IMR-90 (cell line): ENCODE results near the gene PUM2. TPM values are rescaled to one million over a fixed set of nuclear protein-coding genes. Genes with fewer than 3 reads are reported as not detected.

ENCODE experiments used
- ATAC-seq: fragments of 200-7000 bp; cut with Tn5 transposase; 2 replicates; pipeline ENCODE4 v1.9.1; 2020; ENCODE audit warnings: low read depth, mild to moderate bottlenecking, moderate library complexity
- BruUV-seq: library from RNA; stranded (reverse); fragments of 400-500 nt; replicated peaks from 2 replicates; lab custom pipeline; 2021; lab: Mats Ljungman, UMichigan
- CTCF ChIA-PET: fragments of 300-600 bp; formaldehyde crosslinking; extraction: SDS; loops from one replicate; lab custom pipeline; 2021; ENCODE audit warnings: antibody characterized with exemption; lab: Yijun Ruan, JAX
- POLR2A ChIA-PET: fragments of 300-600 bp; sonication (Branson Sonifier 250); formaldehyde crosslinking; loops from one replicate; lab custom pipeline; 2022; ENCODE audit warnings: antibody characterized with exemption; ENCODE audit not compliant: unreplicated experiment; lab: Charles Lee
- DNase-seq: peaks from one replicate; pipeline ENCODE4 v3.0.0; 2013
- H2AFZ ChIP-seq: replicated peaks from 2 replicates; pipeline ENCODE3; 2013; ENCODE audit warnings: low read length, mild to moderate bottlenecking; ENCODE audit not compliant: poor library complexity
- H2AK5ac ChIP-seq: 2 replicates; pipeline ENCODE4 v1.6.1; 2013; ENCODE audit warnings: low read depth, low read length, inconsistent platforms
- H2AK9ac ChIP-seq: replicated peaks from 2 replicates; pipeline ENCODE3; 2013; ENCODE audit warnings: mild to moderate bottlenecking, low read depth, low read length, moderate library complexity; ENCODE audit not compliant: poor library complexity
- H2BK120ac ChIP-seq: 2 replicates; pipeline ENCODE4 v1.6.1; 2013; ENCODE audit warnings: low read depth, low read length, inconsistent platforms
- H2BK15ac ChIP-seq: 3 replicates; pipeline ENCODE4 v1.6.1; 2013; ENCODE audit warnings: low read depth, low read length, inconsistent platforms
- H2BK20ac ChIP-seq: 2 replicates; pipeline ENCODE4 v1.6.1; 2013; ENCODE audit warnings: low read depth, mild to moderate bottlenecking, inconsistent platforms, low read length, moderate library complexity
- H2BK5ac ChIP-seq: 2 replicates; pipeline ENCODE4 v1.6.1; 2013; ENCODE audit warnings: mild to moderate bottlenecking, low read depth, low read length, inconsistent platforms; ENCODE audit not compliant: poor library complexity, severe bottlenecking
- H3K14ac ChIP-seq: replicated peaks from 2 replicates; pipeline ENCODE4 v1.6.1; 2013; ENCODE audit warnings: low read depth, low read length, inconsistent platforms
- H3K18ac ChIP-seq: 2 replicates; pipeline ENCODE4 v1.6.1; 2013; ENCODE audit warnings: low read depth, low read length, control low read depth
- H3K23ac ChIP-seq: 2 replicates; pipeline ENCODE4 v1.6.1; 2013; ENCODE audit warnings: low read depth, low read length, inconsistent platforms
- H3K27ac ChIP-seq: 2 replicates; pipeline ENCODE4 v1.5.1; 2013; ENCODE audit warnings: mild to moderate bottlenecking, control low read depth, low read length; ENCODE audit not compliant: insufficient read depth
- H3K27me3 ChIP-seq: 2 replicates; pipeline ENCODE4 v1.6.1; 2013; ENCODE audit warnings: low read length; ENCODE audit not compliant: control insufficient read depth, insufficient read depth
- H3K36me3 ChIP-seq: 2 replicates; pipeline ENCODE4 v1.6.1; 2013; ENCODE audit warnings: low read length, mixed read lengths; ENCODE audit not compliant: control insufficient read depth, insufficient read depth
- H3K4ac ChIP-seq: 2 replicates; pipeline ENCODE4 v1.6.1; 2013; ENCODE audit warnings: low read depth, low read length, inconsistent platforms
- H3K4me1 ChIP-seq: 2 replicates; pipeline ENCODE4 v1.6.1; 2013; ENCODE audit warnings: low read length, mixed read lengths; ENCODE audit not compliant: control insufficient read depth, insufficient read depth
- H3K4me2 ChIP-seq: 2 replicates; pipeline ENCODE4 v1.6.1; 2013; ENCODE audit warnings: low read depth, mild to moderate bottlenecking, control low read depth, low read length, moderate library complexity
- H3K4me3 ChIP-seq: 2 replicates; pipeline ENCODE4 v1.5.1; 2013; ENCODE audit warnings: low read depth, mild to moderate bottlenecking, control low read depth, low read length, moderate library complexity; ENCODE audit not compliant: insufficient read depth
- H3K56ac ChIP-seq: 2 replicates; pipeline ENCODE4 v1.6.1; 2013; ENCODE audit warnings: low read length, inconsistent platforms; ENCODE audit not compliant: insufficient read depth; ENCODE audit errors: extremely low read depth
- H3K79me1 ChIP-seq, 2 experiments: 2 replicates each; pipeline ENCODE4 v1.6.1; 2013; ENCODE audit warnings: low read length in 2 of 2, inconsistent platforms in 1 of 2, low read depth in 1 of 2
- H3K9ac ChIP-seq: 2 replicates; pipeline ENCODE4 v1.6.1; 2013; ENCODE audit warnings: low read depth, low read length, control low read depth
- H3K9me1 ChIP-seq: 2 replicates; pipeline ENCODE4 v1.6.1; 2013; ENCODE audit warnings: low read length, inconsistent platforms; ENCODE audit not compliant: insufficient read depth
- H3K9me3 ChIP-seq: 2 replicates; pipeline ENCODE4 v1.6.1; 2013; ENCODE audit warnings: low read length; ENCODE audit not compliant: control insufficient read depth, insufficient read depth
- H4K20me1 ChIP-seq: 2 replicates; pipeline ENCODE4 v1.6.1; 2013; ENCODE audit warnings: low read length, inconsistent platforms; ENCODE audit not compliant: insufficient read depth
- H4K5ac ChIP-seq: 2 replicates; pipeline ENCODE4 v1.6.1; 2013; ENCODE audit warnings: mild to moderate bottlenecking, low read depth, low read length, control low read depth
- H4K8ac ChIP-seq, 2 experiments: 2 replicates each; pipeline ENCODE4 v1.6.1; 2013; ENCODE audit warnings: low read depth in 2 of 2, low read length in 2 of 2, control low read depth in 1 of 2, inconsistent platforms in 1 of 2
- H4K91ac ChIP-seq: 2 replicates; pipeline ENCODE4 v1.6.1; 2013; ENCODE audit warnings: low read depth, low read length, inconsistent platforms; ENCODE audit not compliant: insufficient read depth
- FOS ChIP-seq: fragments of 150-350 bp; IDR thresholded peaks from 2 replicates; pipeline ENCODE4 v1.6.1; 2016; ENCODE audit warnings: low read depth, low read length
- WGBS, 2 experiments: methylation state at CpG; one replicate each; pipeline versions ENCODE4 v1.1.5 to v1.1.7; 2013; ENCODE audit warnings: missing lambda C conversion rate in 2 of 2; ENCODE audit not compliant: insufficient read length in 1 of 2; ENCODE audit errors: extremely low coverage in 2 of 2; 5-methylcytosine and 5-hydroxymethylcytosine counted together
- dilution Hi-C: fragments of 300-500 bp; cut with HindIII; formaldehyde crosslinking; loops from one replicate; pipeline ENCODE4 v1.14.3; 2018; ENCODE audit warnings: low sequenced_read_pairs; ENCODE audit not compliant: unreplicated experiment
- in situ Hi-C: fragments of 300-500 bp; cut with MboI; formaldehyde crosslinking; loops from 3 replicates; pipeline ENCODE4 v1.14.3; 2019; ENCODE audit warnings: low sequenced_read_pairs, inconsistent platforms, mixed read lengths
- intact Hi-C: fragments of 100-400 bp; cut with micrococcal nuclease; formaldehyde crosslinking; loops from 2 replicates; pipeline ENCODE4 v1.10.0; 2022
- polyA plus RNA-seq, 3 experiments: library from polyadenylated mRNA; depleted of rRNA; stranded (reverse); fragments of >200 nt; gene quantifications; 2 replicates each; pipeline ENCODE4 v1.2.3, GENCODE V29; 2012; ENCODE audit warnings: low replicate concordance in 1 of 3
- total RNA-seq: library from RNA; depleted of rRNA; stranded (reverse); fragments of >200 nt; gene quantifications from 2 replicates; pipeline ENCODE4 v1.2.3, GENCODE V29; 2012
- TF ChIP-seq, protein P1 (sequence below): fragments of 150-350 bp; IDR thresholded peaks from 2 replicates; pipeline ENCODE4 v1.6.1; 2017; ENCODE audit warnings: mild to moderate bottlenecking, antibody characterized with exemption, low read length, low read depth

Gene PUM2
- total and polyA plus RNA-seq, 2 of the 4 experiments (the other 2 are of a cell fraction): 18.8 to 38.4 TPM

DNA sequence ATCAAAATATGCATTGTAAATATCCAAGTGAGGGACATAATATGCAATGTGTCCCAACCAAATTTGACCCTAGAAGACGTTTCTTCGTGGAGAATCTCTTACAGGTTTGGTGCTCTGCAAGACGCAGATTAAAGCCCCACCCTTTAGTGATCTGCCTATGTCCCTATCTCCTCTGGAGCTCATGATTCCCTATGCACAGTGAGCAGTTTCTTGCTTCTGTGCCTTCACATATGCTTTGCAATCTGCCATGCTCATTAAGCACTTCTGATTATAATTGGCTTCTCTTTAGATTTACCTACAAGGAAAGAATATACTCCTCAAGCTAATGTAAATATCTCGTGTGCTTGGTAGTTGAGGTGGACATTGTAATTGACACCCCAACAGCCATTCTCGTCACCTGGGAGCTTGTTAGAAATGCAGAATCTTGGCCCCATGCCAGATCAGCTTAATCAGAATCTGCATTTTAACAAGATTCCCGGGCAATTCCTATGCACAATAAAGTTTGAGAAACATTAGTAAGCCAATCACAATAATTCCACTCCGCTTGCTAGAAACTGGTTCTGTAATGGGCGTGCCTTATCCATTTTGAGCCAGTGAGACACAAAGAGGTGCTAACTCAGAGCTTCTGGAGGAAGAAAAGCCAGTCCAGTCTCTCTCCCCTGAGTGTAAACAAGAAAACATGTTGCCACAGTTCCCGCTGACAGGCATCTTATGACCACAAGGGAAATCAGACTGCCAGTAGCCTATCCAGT, 2.8 kb upstream of the PUM2 start:
- CTCF ChIA-PET: no interaction called here
- in situ Hi-C loops: no loop called here
- no peak for DNase-seq
- Histone ChIP-seq H3K4me2 (no peak overlapping the region), H3K9me3 (no peaks in the 10 kb centered on the region), H3K27ac (no peak overlapping the region), H3K36me3 (no peaks in the 10 kb centered on the region), H3K4ac (no peak overlapping the region), H2BK120ac (no peak overlapping the region), H2BK15ac (no peak overlapping the region), H3K4me3 (no peak overlapping the region), H4K20me1 (peaks cover 17% of the 10 kb centered on the region), H3K56ac (no peak overlapping the region), H2AK5ac (peak overlapping the region; percentile 53; the same call in 1 of the 2 replicates), H4K91ac (no peak overlapping the region), H2BK5ac (no peak overlapping the region), H2AK9ac (no peak overlapping the region), H3K18ac (no peak overlapping the region), H3K9ac (no peak overlapping the region), H3K79me1 (peaks cover 0 to 14% of the 10 kb centered on the region in 2 experiments; a peak in 3 of 4 replicates), H3K23ac (no peak overlapping the region; the same call in 1 of the 2 replicates), H3K14ac (no peak overlapping the region), H3K9me1 (peaks cover 3% of the 10 kb centered on the region; the same call in 1 of the 2 replicates), H2BK20ac (no peak overlapping the region), H4K5ac (no peak overlapping the region), H3K27me3 (no peaks in the 10 kb centered on the region), H2AFZ (no peak overlapping the region), H3K4me1 (peaks cover 6% of the 10 kb centered on the region), H4K8ac (no peak overlapping the region)
- POLR2A ChIA-PET: no interaction called here
- ATAC-seq: no peak
- TF ChIP-seq, protein P1, sequence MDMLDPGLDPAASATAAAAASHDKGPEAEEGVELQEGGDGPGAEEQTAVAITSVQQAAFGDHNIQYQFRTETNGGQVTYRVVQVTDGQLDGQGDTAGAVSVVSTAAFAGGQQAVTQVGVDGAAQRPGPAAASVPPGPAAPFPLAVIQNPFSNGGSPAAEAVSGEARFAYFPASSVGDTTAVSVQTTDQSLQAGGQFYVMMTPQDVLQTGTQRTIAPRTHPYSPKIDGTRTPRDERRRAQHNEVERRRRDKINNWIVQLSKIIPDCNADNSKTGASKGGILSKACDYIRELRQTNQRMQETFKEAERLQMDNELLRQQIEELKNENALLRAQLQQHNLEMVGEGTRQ: no peak
- no peak for TF ChIP-seq FOS
- 86% methylated on average over 3 of the region's 9 CpGs; no CpG with 5 or more reads in 1 of the 2 experiments for WGBS, 2 experiments
- dilution Hi-C loops: no loop called here
- intact Hi-C loops: no loop called here
- no TSS peak for BruUV-seq
